Daoy (cell line): Measurements from ENCODE around the gene ALCAM. TPM values are rescaled to one million over a fixed set of nuclear protein-coding genes. Genes with fewer than 3 reads are reported as not detected.
"Not testable (repeated sequence)": the region's sequence is repeated elsewhere in the genome, so short reads cannot be mapped to it uniquely, and the experiment has no call there.

Experiments used
- DNase-seq: peaks from one replicate; pipeline ENCODE4 v3.0.0-alpha.2; 2015; ENCODE audit warnings: low read depth
- total RNA-seq: library from RNA; depleted of rRNA; stranded (reverse); fragments of >200 nt; shearing (Covaris generic); gene quantifications from 2 replicates; pipeline ENCODE4 v1.2.3, GENCODE V29; 2014

Gene ALCAM
- total RNA-seq, 1 experiment from 2014 or later: 102 TPM

- no peak for DNase-seq
Observed at GRCh38 chr3:105388176-105388575, 21.5 kb downstream of the ALCAM start.

- DNase-seq: not testable (repeated sequence)
Observed at GRCh38 chr3:105389759-105390158, 23.1 kb downstream of the ALCAM start.

- DNase-seq: not testable (repeated sequence)
Observed at GRCh38 chr3:105392598-105392997, 25.9 kb downstream of the ALCAM start.

GRCh38 chr3:105394177-105394576 is 27.5 kb downstream of the ALCAM start:
- no peak for DNase-seq

- no peak for DNase-seq
Observed at GRCh38 chr3:105397974-105398373, 31.3 kb downstream of the ALCAM start.

- DNase-seq: no peak
Observed at GRCh38 chr3:105398437-105398836, 31.7 kb downstream of the ALCAM start.

GRCh38 chr3:105399062-105399461 is 32.4 kb downstream of the ALCAM start:
- no peak for DNase-seq

- DNase-seq: no peak
Observed at GRCh38 chr3:105399611-105400010, 32.9 kb downstream of the ALCAM start.

GRCh38 chr3:105401254-105401653 is 34.5 kb downstream of the ALCAM start:
- no peak for DNase-seq

- peak; percentile 27 for DNase-seq
Observed at GRCh38 chr3:105401691-105402149, 35.0 kb downstream of the ALCAM start.

- peak; percentile 79 for DNase-seq
Observed at GRCh38 chr3:105402287-105402801, 35.6 kb downstream of the ALCAM start.

- DNase-seq: not testable (repeated sequence)
Observed at GRCh38 chr3:105403034-105403433, 36.3 kb downstream of the ALCAM start.

- no peak for DNase-seq
Observed at GRCh38 chr3:105406268-105406667, 39.6 kb downstream of the ALCAM start.

GRCh38 chr3:105409364-105409763 is 42.7 kb downstream of the ALCAM start:
- no peak for DNase-seq

GRCh38 chr3:105413343-105413887 is 46.7 kb downstream of the ALCAM start:
- DNase-seq: no peak

GRCh38 chr3:105414841-105415240 is 48.1 kb downstream of the ALCAM start:
- no peak for DNase-seq

GRCh38 chr3:105415951-105416350 is 49.2 kb downstream of the ALCAM start:
- DNase-seq: no peak

- no peak for DNase-seq
Observed at GRCh38 chr3:105417525-105418289, 51.0 kb downstream of the ALCAM start.

- DNase-seq: no peak
Observed at GRCh38 chr3:105422645-105423044, 55.9 kb downstream of the ALCAM start.

GRCh38 chr3:105423397-105423796 is 56.7 kb downstream of the ALCAM start:
- DNase-seq: no peak

- DNase-seq: no peak
Observed at GRCh38 chr3:105424412-105425152, 57.9 kb downstream of the ALCAM start.

- DNase-seq: no peak
Observed at GRCh38 chr3:105425153-105425502, 58.4 kb downstream of the ALCAM start.

- no peak for DNase-seq
Observed at GRCh38 chr3:105427332-105427731, 60.6 kb downstream of the ALCAM start.
